Tracheal epithelial cell (primary cell): ENCODE measurements around the gene LUC7L2. TPM values are rescaled to one million over a fixed set of nuclear protein-coding genes. Genes with fewer than 3 reads are reported as not detected.

ENCODE experiments used
- total RNA-seq: library from RNA; depleted of rRNA; stranded (reverse); fragments of >200 nt; gene quantifications from 2 replicates; pipeline ENCODE4 v1.2.1, GENCODE V29; 2014

Gene LUC7L2
- total RNA-seq = 22.4 and 34.3 TPM in 2 replicates

GRCh38 chr7:139359366-139360209, at the start of gene LUC7L2:
TSS of gene LUC7L2 (plus strand) at chr7:139359894. CDS start at chr7:139360262, 368 bp downstream.

GRCh38 chr7:139341058-139341775, 18.5 kb upstream of the LUC7L2 start, which contains the start of gene FMC1:
TSS of gene FMC1 (plus strand) at chr7:139341337. CDS start at chr7:139341385, 48 bp downstream.

Other genes starting within 250 kb of the LUC7L2 start
- 3.1 and 6.4 TPM in 2 replicates for gene UBN2, start 128.7 kb upstream of the LUC7L2 start, total RNA-seq
- gene FMC1, start 18.6 kb upstream of the LUC7L2 start, total RNA-seq = 4.9 and 6.3 TPM in 2 replicates
- 4.3 and 9.4 TPM in 2 replicates for gene KLRG2, start 123.8 kb downstream of the LUC7L2 start, total RNA-seq
- not detected in 2 replicates for gene CLEC2L, start 163.8 kb downstream of the LUC7L2 start, total RNA-seq